ENCODE data around the gene DENND4B.

The DENND4B gene

DNA sequence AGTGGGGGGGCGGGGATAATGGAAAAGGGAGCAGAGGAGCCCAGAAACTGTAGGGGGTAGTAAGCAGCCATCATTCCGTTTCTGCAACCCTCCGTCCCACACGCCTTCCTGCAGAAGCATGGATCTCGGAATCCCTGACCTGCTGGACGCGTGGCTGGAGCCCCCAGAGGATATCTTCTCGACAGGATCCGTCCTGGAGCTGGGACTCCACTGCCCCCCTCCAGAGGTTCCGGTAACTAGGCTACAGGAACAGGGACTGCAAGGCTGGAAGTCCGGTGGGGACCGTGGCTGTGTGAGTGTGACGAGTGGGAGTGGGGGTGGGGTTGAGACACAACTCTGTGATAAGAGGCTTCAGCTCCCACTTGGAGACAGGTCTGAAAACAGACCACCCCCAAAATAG lies 21.9 kb upstream of the DENND4B start:
- Histone ChIP-seq H3K9me3 (ENCODE audit: control insufficient read depth, insufficient read depth, low read length) (no peaks in the 10 kb centered on the region), H3K79me2 (ENCODE audit: control insufficient read depth, low read length) (peaks cover 48% of the 10 kb centered on the region), H3K4me1 (ENCODE audit: control insufficient read depth, low read length) (peaks cover 31% of the 10 kb centered on the region), H3F3A (ENCODE audit: control insufficient read depth, insufficient read depth) (peaks cover 22% of the 10 kb centered on the region), H3K27ac (ENCODE audit: low read depth, low read length) (peak overlapping the region; percentile 90), H3K27me3 (ENCODE audit: control insufficient read depth, low read length) (no peaks in the 10 kb centered on the region), H3K4me2 (ENCODE audit: low read length) (peak overlapping the region; percentile 97), H3K36me3 (ENCODE audit: control insufficient read depth, low read length) (peaks cover 14% of the 10 kb centered on the region), H3K4me3 (ENCODE audit: low read length) (peak overlapping the region; percentile 76), H3K9me2 (replicated peaks; ENCODE audit: control insufficient read depth, low read length) (no peaks in the 10 kb centered on the region), H4K20me1 (ENCODE audit: control insufficient read depth, insufficient read depth, low read depth, low read length) (no peaks in the 10 kb centered on the region)
- no peak for TF ChIP-seq EZH2phosphoT487 (IDR thresholded peaks at IDR 0.05; ENCODE audit: borderline replicate concordance, low read length)
- TF ChIP-seq, protein P1, sequence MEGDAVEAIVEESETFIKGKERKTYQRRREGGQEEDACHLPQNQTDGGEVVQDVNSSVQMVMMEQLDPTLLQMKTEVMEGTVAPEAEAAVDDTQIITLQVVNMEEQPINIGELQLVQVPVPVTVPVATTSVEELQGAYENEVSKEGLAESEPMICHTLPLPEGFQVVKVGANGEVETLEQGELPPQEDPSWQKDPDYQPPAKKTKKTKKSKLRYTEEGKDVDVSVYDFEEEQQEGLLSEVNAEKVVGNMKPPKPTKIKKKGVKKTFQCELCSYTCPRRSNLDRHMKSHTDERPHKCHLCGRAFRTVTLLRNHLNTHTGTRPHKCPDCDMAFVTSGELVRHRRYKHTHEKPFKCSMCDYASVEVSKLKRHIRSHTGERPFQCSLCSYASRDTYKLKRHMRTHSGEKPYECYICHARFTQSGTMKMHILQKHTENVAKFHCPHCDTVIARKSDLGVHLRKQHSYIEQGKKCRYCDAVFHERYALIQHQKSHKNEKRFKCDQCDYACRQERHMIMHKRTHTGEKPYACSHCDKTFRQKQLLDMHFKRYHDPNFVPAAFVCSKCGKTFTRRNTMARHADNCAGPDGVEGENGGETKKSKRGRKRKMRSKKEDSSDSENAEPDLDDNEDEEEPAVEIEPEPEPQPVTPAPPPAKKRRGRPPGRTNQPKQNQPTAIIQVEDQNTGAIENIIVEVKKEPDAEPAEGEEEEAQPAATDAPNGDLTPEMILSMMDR (IDR thresholded peaks at IDR 0.05; ENCODE audit: low read depth, low read length, poor library complexity, severe bottlenecking), result no peak

DNA sequence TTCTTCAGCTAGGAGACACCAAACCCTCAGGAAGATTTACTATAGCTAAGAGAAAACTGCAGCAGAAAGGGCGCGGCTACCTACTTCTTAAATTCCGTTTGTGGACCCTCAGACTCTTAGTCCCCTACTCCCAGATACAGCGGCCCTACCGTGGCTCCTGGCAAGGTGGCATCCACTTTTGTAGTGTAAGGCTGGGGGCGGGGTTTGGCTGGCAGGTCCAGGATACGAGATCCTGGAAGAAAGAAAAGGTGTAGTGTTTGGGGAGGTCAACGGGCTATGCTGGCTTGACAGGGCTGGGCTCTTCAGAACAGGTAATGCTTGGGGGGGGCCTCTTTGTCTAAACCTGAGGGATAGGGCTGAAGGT lies 21.5 kb upstream of the DENND4B start:
- H4K20me1 ChIP-seq (ENCODE audit: control insufficient read depth, insufficient read depth, low read depth, low read length), result no peaks in the 10 kb centered on the region
- H3K36me3 ChIP-seq (ENCODE audit: control insufficient read depth, low read length), result peaks cover 10% of the 10 kb centered on the region
- peak overlapping the region; percentile 76 for H3K4me3 ChIP-seq (ENCODE audit: low read length)
- peaks cover 18% of the 10 kb centered on the region for H3F3A ChIP-seq (ENCODE audit: control insufficient read depth, insufficient read depth)
- peaks cover 51% of the 10 kb centered on the region for H3K79me2 ChIP-seq (ENCODE audit: control insufficient read depth, low read length)
- H3K9me2 ChIP-seq (replicated peaks; ENCODE audit: control insufficient read depth, low read length), result no peaks in the 10 kb centered on the region
- peak overlapping the region; percentile 90 for H3K27ac ChIP-seq (ENCODE audit: low read depth, low read length)
- no peak for TF ChIP-seq EZH2phosphoT487 (IDR thresholded peaks at IDR 0.05; ENCODE audit: borderline replicate concordance, low read length)
- TF ChIP-seq, protein P1 (IDR thresholded peaks at IDR 0.05; ENCODE audit: low read depth, low read length, poor library complexity, severe bottlenecking), result peak; percentile 7
- no peaks in the 10 kb centered on the region for H3K27me3 ChIP-seq (ENCODE audit: control insufficient read depth, low read length)
- peaks cover 31% of the 10 kb centered on the region for H3K4me1 ChIP-seq (ENCODE audit: control insufficient read depth, low read length)
- no peaks in the 10 kb centered on the region for H3K9me3 ChIP-seq (ENCODE audit: control insufficient read depth, insufficient read depth, low read length)
- peak overlapping the region; percentile 97 for H3K4me2 ChIP-seq (ENCODE audit: low read length)

DNA sequence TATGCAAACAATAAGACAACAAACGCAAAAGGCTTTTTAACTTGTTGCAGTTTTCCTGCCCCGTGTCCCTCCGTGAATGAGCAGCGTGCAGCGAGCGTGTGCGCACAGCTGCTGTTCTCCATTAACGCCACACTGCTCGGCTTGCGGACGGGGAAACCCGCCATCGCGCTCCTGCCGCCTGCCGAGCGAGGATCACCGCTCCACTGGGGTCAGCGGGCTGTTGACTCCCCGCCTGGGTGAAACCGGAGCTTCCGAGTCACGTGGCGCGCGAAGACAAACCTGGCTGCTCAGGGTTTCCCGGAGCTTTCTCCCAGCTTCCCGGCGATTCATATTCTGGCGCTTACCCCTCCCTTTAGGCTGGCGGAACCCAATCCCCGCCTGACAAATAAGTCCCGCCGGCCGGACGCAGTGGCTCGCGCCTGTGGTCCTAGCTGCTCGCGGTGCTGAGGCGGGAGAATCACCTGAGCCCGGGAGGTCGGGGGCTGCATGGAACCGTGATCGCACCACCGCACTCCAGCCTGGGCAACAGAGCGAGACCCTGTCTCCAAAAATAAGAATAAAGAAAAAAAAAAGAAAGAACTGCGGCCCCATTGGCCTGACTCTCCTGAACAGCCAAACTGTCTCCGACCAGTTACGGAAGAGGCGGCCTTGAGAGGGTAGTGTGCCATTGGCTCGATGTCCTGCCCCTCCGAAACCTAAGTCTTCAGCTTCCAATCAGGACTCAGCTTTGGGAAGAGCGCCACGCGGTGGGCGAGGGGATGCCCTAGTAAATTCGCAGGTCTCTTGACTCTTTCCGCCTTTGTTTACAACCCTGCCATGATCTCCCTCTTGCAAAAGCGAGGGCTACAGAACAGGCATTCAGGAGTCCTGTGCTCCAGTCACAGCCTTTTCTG lies 20.8 kb upstream of the DENND4B start, which contains the start of gene CREB3L4:
Gene CREB3L4, plus strand, starts transcription at position 796 of the 893 bp plus-strand sequence. CDS start 624 bp downstream, outside the sequence.
- H3F3A ChIP-seq (ENCODE audit: control insufficient read depth, insufficient read depth), result peaks cover 18% of the 10 kb centered on the region
- no peaks in the 10 kb centered on the region for H3K9me2 ChIP-seq (replicated peaks; ENCODE audit: control insufficient read depth, low read length)
- H3K79me2 ChIP-seq (ENCODE audit: control insufficient read depth, low read length), result peaks cover 58% of the 10 kb centered on the region
- H3K27ac ChIP-seq (ENCODE audit: low read depth, low read length), result peak within 1 kb of the TSS; percentile 90
- peaks cover 12% of the 10 kb centered on the region for H3K36me3 ChIP-seq (ENCODE audit: control insufficient read depth, low read length)
- H3K4me1 ChIP-seq (ENCODE audit: control insufficient read depth, low read length), result peaks cover 35% of the 10 kb centered on the region
- H3K4me3 ChIP-seq (ENCODE audit: low read length), result peak within 1 kb of the TSS; percentile 76
- TF ChIP-seq, protein P1 (IDR thresholded peaks at IDR 0.05; ENCODE audit: low read depth, low read length, poor library complexity, severe bottlenecking), result peak; percentile 42
- TF ChIP-seq EZH2phosphoT487 (IDR thresholded peaks at IDR 0.05; ENCODE audit: borderline replicate concordance, low read length), result no peak
- no peaks in the 10 kb centered on the region for H3K9me3 ChIP-seq (ENCODE audit: control insufficient read depth, insufficient read depth, low read length)
- peak within 1 kb of the TSS; percentile 97 for H3K4me2 ChIP-seq (ENCODE audit: low read length)
- no peaks in the 10 kb centered on the region for H4K20me1 ChIP-seq (ENCODE audit: control insufficient read depth, insufficient read depth, low read depth, low read length)
- no peaks in the 10 kb centered on the region for H3K27me3 ChIP-seq (ENCODE audit: control insufficient read depth, low read length)

Data from DOHH2 (cell line).